Pancreas (tissue), 10 donors: Measurements from ENCODE around the gene SULF2. TPM values are rescaled to one million over a fixed set of nuclear protein-coding genes. Genes with fewer than 3 reads are reported as not detected.

ENCODE experiments used
- ATAC-seq, 4 donors: fragments of 200-7000 bp; cut with Tn5 transposase; one replicate each; pipeline versions ENCODE4 v1.8.0 to v1.9.1; 2020; ENCODE audit warnings: mild to moderate bottlenecking in 4 of 4, moderate library complexity in 4 of 4
- DNase-seq, 6 donors: peaks; one replicate each; pipeline ENCODE4 v3.0.0-alpha.2; 2020
- FAIRE-seq: peaks from 2 replicates; lab custom pipeline; 2012; peaks lifted over from hg19 to GRCh38; lab: Jason Lieb, UNC
- H3K27ac ChIP-seq, 4 donors: fragments of 200-600 bp; sonication (generic); 1 replicate in 3 of 4; 2 replicates in 1 of 4; pipeline versions ENCODE4 v1.5.0 to v1.8.0; 2020
- H3K27me3 ChIP-seq, 4 donors: fragments of 200-600 bp; one replicate each; pipeline ENCODE4 v1.8.0; 2021
- H3K36me3 ChIP-seq, 3 donors: fragments of 200-600 bp; sonication (generic) in 1 of 3; one replicate each; pipeline versions ENCODE4 v1.5.0 to v1.8.0; 2020 to 2021
- H3K4me1 ChIP-seq, 3 donors: fragments of 200-600 bp; one replicate each; pipeline ENCODE4 v1.8.0; 2021
- H3K4me3 ChIP-seq, 4 donors: fragments of 200-600 bp; sonication (generic) in 2 of 4; one replicate each; pipeline versions ENCODE4 v1.5.0 to v1.8.0; 2020 to 2021
- H3K9me3 ChIP-seq, 4 donors: fragments of 200-600 bp; one replicate each; pipeline ENCODE4 v1.8.0; 2021
- CTCF ChIP-seq, 4 donors: fragments of 200-600 bp; sonication (generic) in 3 of 4; IDR thresholded peaks; one replicate each; pipeline versions ENCODE4 v1.5.0 to v1.8.0; 2021; ENCODE audit warnings: antibody characterized with exemption in 4 of 4
- WGBS, 2 donors: extraction: QIAGEN DNeasy Blood & Tissue Kit; methylation state at CpG; one replicate each; pipeline ENCODE4 v1.1.7; 2013; 5-methylcytosine and 5-hydroxymethylcytosine counted together
- intact Hi-C, 3 donors: fragments of 100-400 bp; cut with DNase I; formaldehyde crosslinking; loops; one replicate each; pipeline versions ENCODE4 v1.11.1 to v1.14.2; 2022
- polyA plus RNA-seq, 2 donors: library from polyadenylated mRNA; stranded (reverse); fragments of 200-250 nt; gene quantifications; one replicate each; pipeline ENCODE4 v1.2.3, GENCODE V29; 2013
- total RNA-seq, 6 donors: library from RNA; stranded (reverse); fragmentation: NEBNext Ultra II Directional in 4 of 6; extraction: Animal tissue kit (Norgen Biotek cat#: 25700) in 4 of 6; gene quantifications; one replicate each; pipeline versions ENCODE4 v1.2.1 to v1.2.4, GENCODE V29; 2021 to 2023
- donor health status: healthy with polysubstance abuse.
- donor health status: DM: no; HTN: no; CAD: no; lungs with moderate emphysema.
- donor health status: DM: no; HTN: no; CAD: no.
- donor health status: control.
- donor health status: control.
- donor health status: Bipolar disorder and iron deficiency.
- donor health status: DM: yes; HTN: yes; CAD: no.
- donor health status: DM: no; HTN: no; CAD: no.
- donor health status: DM: no; HTN: no; CAD: no.
- donor health status: DM: yes; HTN: yes; CAD: no.

The SULF2 gene
- total and polyA plus RNA-seq, 8 donors: 4.5 to 41.7 (median 9.2) TPM

GRCh38 chr20:47740121-47740861 is 45.0 kb downstream of the SULF2 start:
- H3K36me3 ChIP-seq: no peaks in the 10 kb centered on the region
- intact Hi-C loops: no loop called here
- WGBS, 2 donors: 49 to 52% methylated on average over 10 of the region's 10 CpGs
- no peak overlapping the region for H3K4me3 ChIP-seq
- H3K27ac ChIP-seq: no peak overlapping the region
- H3K4me1 ChIP-seq: no peaks in the 10 kb centered on the region
- no peak for ATAC-seq
- H3K9me3 ChIP-seq: no peaks in the 10 kb centered on the region
- no peak for TF ChIP-seq CTCF (IDR thresholded peaks at IDR 0.05)
- H3K27me3 ChIP-seq: no peaks in the 10 kb centered on the region
- no peak for FAIRE-seq
- DNase-seq: no peak

- Histone ChIP-seq H3K9me3 (no peaks in the 10 kb centered on the region), H3K27me3 (no peaks in the 10 kb centered on the region), H3K4me3 (no peak overlapping the region), H3K4me1 (no peaks in the 10 kb centered on the region), H3K27ac (no peak overlapping the region), H3K36me3 (no peaks in the 10 kb centered on the region)
- TF ChIP-seq CTCF (IDR thresholded peaks at IDR 0.05): no peak
- no peak for DNase-seq
- no peak for ATAC-seq
- 69 to 78% methylated on average over 9 of the region's 9 CpGs for WGBS, 2 donors
- intact Hi-C loops: no loop called here
- no peak for FAIRE-seq
Observed at GRCh38 chr20:47737923-47738322, 47.4 kb downstream of the SULF2 start.

GRCh38 chr20:47736570-47737152 is 48.6 kb downstream of the SULF2 start:
- ATAC-seq (no peak), DNase-seq (no peak), FAIRE-seq (no peak)
- H3K27me3 ChIP-seq: no peaks in the 10 kb centered on the region
- no peak for TF ChIP-seq CTCF (IDR thresholded peaks at IDR 0.05)
- no peak overlapping the region for H3K4me3 ChIP-seq
- no peaks in the 10 kb centered on the region for H3K4me1 ChIP-seq
- 75 to 87% methylated on average over 26 of the region's 26 CpGs for WGBS, 2 donors
- no peaks in the 10 kb centered on the region for H3K36me3 ChIP-seq
- intact Hi-C loops: no loop called here
- H3K9me3 ChIP-seq: no peaks in the 10 kb centered on the region
- no peak overlapping the region for H3K27ac ChIP-seq

- H3K27me3 ChIP-seq: no peaks in the 10 kb centered on the region
- FAIRE-seq (no peak), ATAC-seq (peak in 2 of 4 donors; percentile 80 to 86), DNase-seq (peak in 1 of 6 donors; percentile 41)
- no peaks in the 10 kb centered on the region for H3K9me3 ChIP-seq
- WGBS, 2 donors: 70 to 76% methylated on average over 17 of the region's 17 CpGs
- no peak overlapping the region for H3K27ac ChIP-seq
- TF ChIP-seq CTCF (IDR thresholded peaks at IDR 0.05): no peak
- no peaks in the 10 kb centered on the region for H3K4me1 ChIP-seq
- no peak overlapping the region for H3K4me3 ChIP-seq
- intact Hi-C loops: no loop called here
- no peaks in the 10 kb centered on the region for H3K36me3 ChIP-seq
Observed at GRCh38 chr20:47735412-47736400, 49.6 kb downstream of the SULF2 start.
